GM23338 (cell line): ENCODE data around the gene NEK7. TPM values are rescaled to one million over a fixed set of nuclear protein-coding genes. Genes with fewer than 3 reads are reported as not detected.

Experiments
- ATAC-seq: fragments of 200-7000 bp; cut with Tn5 transposase; 3 replicates; pipeline ENCODE4 v1.9.1; 2020
- DNase-seq: peaks from one replicate; pipeline ENCODE4 v3.0.0-alpha.2; 2015; ENCODE audit warnings: low spot score
- H2AFZ ChIP-seq: fragments of 200-600 bp; sonication (generic); 2 replicates; pipeline ENCODE4 v1.8.0; 2016; ENCODE audit warnings: antibody characterized with exemption, mild to moderate bottlenecking, moderate library complexity
- H3F3A ChIP-seq: fragments of 200-600 bp; sonication (generic); replicated peaks from 2 replicates; pipeline ENCODE4 v1.8.0; 2017; ENCODE audit warnings: antibody characterized with exemption, mixed run types, low read depth
- H3K27ac ChIP-seq: fragments of 200-600 bp; sonication (generic); 2 replicates; pipeline ENCODE4 v1.6.1; 2016; ENCODE audit warnings: low read depth
- H3K27me3 ChIP-seq: fragments of 200-600 bp; sonication (generic); 2 replicates; pipeline ENCODE4 v1.8.0; 2016; ENCODE audit warnings: mild to moderate bottlenecking, mixed run types, moderate library complexity; ENCODE audit not compliant: insufficient read depth
- H3K36me3 ChIP-seq: fragments of 200-600 bp; sonication (generic); 2 replicates; pipeline ENCODE4 v1.8.0; 2016; ENCODE audit warnings: mild to moderate bottlenecking; ENCODE audit not compliant: insufficient read depth
- H3K4me1 ChIP-seq: fragments of 200-600 bp; sonication (generic); 2 replicates; pipeline ENCODE4 v1.8.0; 2016; ENCODE audit warnings: mild to moderate bottlenecking, moderate library complexity; ENCODE audit not compliant: insufficient read depth
- H3K4me2 ChIP-seq: fragments of 200-600 bp; sonication (generic); 2 replicates; pipeline ENCODE4 v1.7.1; 2017; ENCODE audit warnings: mixed run types
- H3K4me3 ChIP-seq: fragments of 200-600 bp; sonication (generic); 2 replicates; pipeline ENCODE4 v1.6.1; 2016; ENCODE audit warnings: mixed run types
- H3K79me2 ChIP-seq: fragments of 200-600 bp; sonication (generic); replicated peaks from 2 replicates; pipeline ENCODE4 v1.8.0; 2017; ENCODE audit warnings: mild to moderate bottlenecking; ENCODE audit not compliant: insufficient read depth
- H3K9me2 ChIP-seq: fragments of 200-600 bp; sonication (generic); 2 replicates; pipeline ENCODE4 v1.8.0; 2017; ENCODE audit not compliant: insufficient read depth
- H4K20me1 ChIP-seq: fragments of 200-600 bp; sonication (generic); replicated peaks from 2 replicates; pipeline ENCODE4 v1.8.0; 2017; ENCODE audit warnings: mild to moderate bottlenecking; ENCODE audit not compliant: insufficient read depth
- H3K27ac Mint-ChIP-seq: 2 replicates; pipeline ENCODE4 v1.8.0; 2020; ENCODE audit warnings: inconsistent platforms, mild to moderate bottlenecking, moderate library complexity, mixed read lengths
- H3K27me3 Mint-ChIP-seq: 3 replicates; pipeline ENCODE4 v1.8.0; 2022; ENCODE audit warnings: low read depth, mild to moderate bottlenecking, moderate library complexity, mixed read lengths, inconsistent platforms; ENCODE audit not compliant: insufficient read depth, poor library complexity
- H3K36me3 Mint-ChIP-seq: 3 replicates; pipeline ENCODE4 v1.8.0; 2021; ENCODE audit warnings: low read depth, mild to moderate bottlenecking, inconsistent platforms, moderate library complexity, mixed read lengths
- H3K4me1 Mint-ChIP-seq: 3 replicates; pipeline ENCODE4 v1.8.0; 2020; ENCODE audit warnings: mild to moderate bottlenecking, inconsistent platforms, mixed read lengths
- H3K4me3 Mint-ChIP-seq: 3 replicates; pipeline ENCODE4 v1.8.0; 2021; ENCODE audit warnings: moderate library complexity, mild to moderate bottlenecking, inconsistent platforms, mixed read lengths
- H3K9me3 Mint-ChIP-seq: 3 replicates; pipeline ENCODE4 v1.8.0; 2020; ENCODE audit warnings: moderate library complexity, mild to moderate bottlenecking, inconsistent platforms, mixed read lengths
- EZH2 ChIP-seq: fragments of 200-600 bp; sonication (generic); IDR thresholded peaks from one replicate; pipeline ENCODE4 v1.8.0; 2017; ENCODE audit warnings: antibody characterized with exemption, mild to moderate bottlenecking, low read depth; ENCODE audit not compliant: unreplicated experiment
- EZH2phosphoT487 ChIP-seq: fragments of 200-600 bp; sonication (generic); IDR thresholded peaks from one replicate; pipeline ENCODE4 v1.8.1; 2018; ENCODE audit warnings: antibody characterized with exemption; ENCODE audit not compliant: unreplicated experiment
- NANOG ChIP-seq: IDR thresholded peaks from 2 replicates; pipeline ENCODE4 v1.6.1; 2016; ENCODE audit warnings: antibody characterized with exemption, borderline replicate concordance
- STAT1 ChIP-seq: IDR thresholded peaks from one replicate; pipeline ENCODE4 v1.6.1; 2016; ENCODE audit warnings: antibody characterized with exemption; ENCODE audit not compliant: unreplicated experiment
- ZNF331 ChIP-seq: fragments of 250-450 bp; sonication (Bioruptor Pico); IDR thresholded peaks from 2 replicates; pipeline ENCODE4 v1.5.0; 2020; ENCODE audit warnings: low read depth, mild to moderate bottlenecking, moderate library complexity
- polyA plus RNA-seq: library from polyadenylated mRNA; unstranded; fragments of >200 nt; fragmentation: Nextera tagmentation; extraction: Ambion mirVana; gene quantifications from 2 replicates; pipeline ENCODE4 v1.2.1, GENCODE V29; 2016
- total RNA-seq: library from RNA; depleted of rRNA; stranded (reverse); fragments of >200 nt; shearing (Covaris generic); gene quantifications from 2 replicates; pipeline ENCODE4 v1.2.3, GENCODE V29; 2014
- TF ChIP-seq, protein P1 (sequence below): fragments of 250-450 bp; sonication (Bioruptor Pico); IDR thresholded peaks from 2 replicates; pipeline ENCODE4 v1.5.0; 2020; ENCODE audit warnings: mild to moderate bottlenecking, moderate library complexity

NEK7 gene
- total and polyA plus RNA-seq, 2 experiments from 2014 or later = 4.8 to 15.3 TPM

DNA sequence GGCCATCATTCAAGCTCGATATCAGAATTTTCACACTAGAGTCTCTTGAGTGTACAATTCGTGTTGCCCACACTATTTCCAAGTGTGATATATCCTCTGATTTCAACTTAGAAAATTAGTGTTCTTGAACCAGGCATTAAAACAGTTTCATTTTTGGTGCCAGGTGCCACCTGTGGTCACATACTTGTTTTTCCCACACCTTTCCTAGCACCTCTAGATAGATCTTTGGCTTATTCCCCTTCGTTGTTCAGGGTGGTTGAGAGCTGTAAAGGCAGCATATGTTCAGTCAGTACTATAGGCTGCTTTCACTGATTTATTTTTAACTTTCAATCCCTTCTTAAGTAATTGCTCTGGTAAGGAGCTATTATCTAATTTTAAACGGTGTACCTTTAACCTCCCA, 131.1 kb downstream of the NEK7 start (continued):
- TF ChIP-seq, protein P1, sequence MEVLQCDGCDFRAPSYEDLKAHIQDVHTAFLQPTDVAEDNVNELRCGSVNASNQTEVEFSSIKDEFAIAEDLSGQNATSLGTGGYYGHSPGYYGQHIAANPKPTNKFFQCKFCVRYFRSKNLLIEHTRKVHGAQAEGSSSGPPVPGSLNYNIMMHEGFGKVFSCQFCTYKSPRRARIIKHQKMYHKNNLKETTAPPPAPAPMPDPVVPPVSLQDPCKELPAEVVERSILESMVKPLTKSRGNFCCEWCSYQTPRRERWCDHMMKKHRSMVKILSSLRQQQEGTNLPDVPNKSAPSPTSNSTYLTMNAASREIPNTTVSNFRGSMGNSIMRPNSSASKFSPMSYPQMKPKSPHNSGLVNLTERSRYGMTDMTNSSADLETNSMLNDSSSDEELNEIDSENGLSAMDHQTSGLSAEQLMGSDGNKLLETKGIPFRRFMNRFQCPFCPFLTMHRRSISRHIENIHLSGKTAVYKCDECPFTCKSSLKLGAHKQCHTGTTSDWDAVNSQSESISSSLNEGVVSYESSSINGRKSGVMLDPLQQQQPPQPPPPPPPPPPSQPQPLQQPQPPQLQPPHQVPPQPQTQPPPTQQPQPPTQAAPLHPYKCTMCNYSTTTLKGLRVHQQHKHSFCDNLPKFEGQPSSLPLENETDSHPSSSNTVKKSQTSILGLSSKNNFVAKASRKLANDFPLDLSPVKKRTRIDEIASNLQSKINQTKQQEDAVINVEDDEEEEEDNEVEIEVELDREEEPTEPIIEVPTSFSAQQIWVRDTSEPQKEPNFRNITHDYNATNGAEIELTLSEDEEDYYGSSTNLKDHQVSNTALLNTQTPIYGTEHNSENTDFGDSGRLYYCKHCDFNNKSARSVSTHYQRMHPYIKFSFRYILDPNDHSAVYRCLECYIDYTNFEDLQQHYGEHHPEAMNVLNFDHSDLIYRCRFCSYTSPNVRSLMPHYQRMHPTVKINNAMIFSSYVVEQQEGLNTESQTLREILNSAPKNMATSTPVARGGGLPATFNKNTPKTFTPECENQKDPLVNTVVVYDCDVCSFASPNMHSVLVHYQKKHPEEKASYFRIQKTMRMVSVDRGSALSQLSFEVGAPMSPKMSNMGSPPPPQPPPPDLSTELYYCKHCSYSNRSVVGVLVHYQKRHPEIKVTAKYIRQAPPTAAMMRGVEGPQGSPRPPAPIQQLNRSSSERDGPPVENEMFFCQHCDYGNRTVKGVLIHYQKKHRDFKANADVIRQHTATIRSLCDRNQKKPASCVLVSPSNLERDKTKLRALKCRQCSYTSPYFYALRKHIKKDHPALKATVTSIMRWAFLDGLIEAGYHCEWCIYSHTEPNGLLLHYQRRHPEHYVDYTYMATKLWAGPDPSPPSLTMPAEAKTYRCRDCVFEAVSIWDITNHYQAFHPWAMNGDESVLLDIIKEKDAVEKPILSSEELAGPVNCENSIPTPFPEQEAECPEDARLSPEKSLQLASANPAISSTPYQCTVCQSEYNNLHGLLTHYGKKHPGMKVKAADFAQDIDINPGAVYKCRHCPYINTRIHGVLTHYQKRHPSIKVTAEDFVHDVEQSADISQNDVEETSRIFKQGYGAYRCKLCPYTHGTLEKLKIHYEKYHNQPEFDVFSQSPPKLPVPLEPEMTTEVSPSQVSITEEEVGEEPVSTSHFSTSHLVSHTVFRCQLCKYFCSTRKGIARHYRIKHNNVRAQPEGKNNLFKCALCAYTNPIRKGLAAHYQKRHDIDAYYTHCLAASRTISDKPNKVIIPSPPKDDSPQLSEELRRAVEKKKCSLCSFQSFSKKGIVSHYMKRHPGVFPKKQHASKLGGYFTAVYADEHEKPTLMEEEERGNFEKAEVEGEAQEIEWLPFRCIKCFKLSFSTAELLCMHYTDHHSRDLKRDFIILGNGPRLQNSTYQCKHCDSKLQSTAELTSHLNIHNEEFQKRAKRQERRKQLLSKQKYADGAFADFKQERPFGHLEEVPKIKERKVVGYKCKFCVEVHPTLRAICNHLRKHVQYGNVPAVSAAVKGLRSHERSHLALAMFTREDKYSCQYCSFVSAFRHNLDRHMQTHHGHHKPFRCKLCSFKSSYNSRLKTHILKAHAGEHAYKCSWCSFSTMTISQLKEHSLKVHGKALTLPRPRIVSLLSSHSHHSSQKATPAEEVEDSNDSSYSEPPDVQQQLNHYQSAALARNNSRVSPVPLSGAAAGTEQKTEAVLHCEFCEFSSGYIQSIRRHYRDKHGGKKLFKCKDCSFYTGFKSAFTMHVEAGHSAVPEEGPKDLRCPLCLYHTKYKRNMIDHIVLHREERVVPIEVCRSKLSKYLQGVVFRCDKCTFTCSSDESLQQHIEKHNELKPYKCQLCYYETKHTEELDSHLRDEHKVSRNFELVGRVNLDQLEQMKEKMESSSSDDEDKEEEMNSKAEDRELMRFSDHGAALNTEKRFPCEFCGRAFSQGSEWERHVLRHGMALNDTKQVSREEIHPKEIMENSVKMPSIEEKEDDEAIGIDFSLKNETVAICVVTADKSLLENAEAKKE (CRISPR knock-in tag) = no peak
- no peak for TF ChIP-seq NANOG

DNA sequence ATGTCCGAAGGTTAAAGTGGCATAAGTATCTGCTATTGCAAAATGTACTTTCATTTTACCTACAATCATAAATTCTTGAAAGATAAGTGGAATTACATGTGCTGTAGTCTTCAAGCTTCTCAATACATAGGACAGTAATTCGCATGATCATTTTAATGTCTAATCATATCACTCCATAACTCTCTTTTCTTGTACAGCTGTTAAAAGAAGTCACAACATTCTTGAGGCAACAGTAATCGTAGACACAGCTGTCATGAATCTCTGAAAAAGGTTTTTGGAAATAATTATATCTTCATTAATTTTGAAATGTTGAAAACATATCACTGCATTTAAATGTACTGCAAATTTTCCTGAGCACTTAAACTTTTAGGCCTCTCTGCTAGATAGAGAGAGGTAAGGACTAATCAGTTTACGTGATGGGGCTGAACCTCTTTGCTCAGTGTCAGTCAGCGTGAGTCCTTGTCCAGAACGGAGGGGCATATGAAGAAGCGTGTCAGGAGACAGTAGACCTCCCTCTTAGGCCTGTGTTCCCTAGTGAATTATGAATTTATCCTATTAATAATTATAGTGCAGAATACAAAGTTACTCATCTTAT, 133.4 kb downstream of the NEK7 start:
- Histone ChIP-seq H3K79me2 (no peaks in the 10 kb centered on the region), H3K4me2 (no peak overlapping the region), H3K9me2 (no peaks in the 10 kb centered on the region), H3K4me3 (no peak overlapping the region), H3K27me3 (no peaks in the 10 kb centered on the region), H3F3A (no peaks in the 10 kb centered on the region), H3K27ac (no peak overlapping the region), H3K36me3 (no peaks in the 10 kb centered on the region), H2AFZ (no peak overlapping the region), H3K4me1 (peaks cover 3% of the 10 kb centered on the region), H4K20me1 (no peaks in the 10 kb centered on the region)
- H3K27me3 Mint-ChIP-seq = no peaks in the 10 kb centered on the region
- H3K27ac Mint-ChIP-seq = no peak overlapping the region
- DNase-seq = no peak
- H3K4me3 Mint-ChIP-seq = no peak overlapping the region
- no peak for ATAC-seq
- no peaks in the 10 kb centered on the region; the same call in 2 of the 3 replicates for H3K36me3 Mint-ChIP-seq
- H3K4me1 Mint-ChIP-seq = peaks cover 22% of the 10 kb centered on the region
- no peaks in the 10 kb centered on the region for H3K9me3 Mint-ChIP-seq
- TF ChIP-seq, protein P1 (CRISPR knock-in tag) = no peak
- TF ChIP-seq ZNF331 (CRISPR knock-in tag) (no peak), STAT1 (no peak), EZH2phosphoT487 (no peak), NANOG (no peak), EZH2 (no peak)
